Measurements from ENCODE around the gene DISP3.

DISP3 gene

DNA sequence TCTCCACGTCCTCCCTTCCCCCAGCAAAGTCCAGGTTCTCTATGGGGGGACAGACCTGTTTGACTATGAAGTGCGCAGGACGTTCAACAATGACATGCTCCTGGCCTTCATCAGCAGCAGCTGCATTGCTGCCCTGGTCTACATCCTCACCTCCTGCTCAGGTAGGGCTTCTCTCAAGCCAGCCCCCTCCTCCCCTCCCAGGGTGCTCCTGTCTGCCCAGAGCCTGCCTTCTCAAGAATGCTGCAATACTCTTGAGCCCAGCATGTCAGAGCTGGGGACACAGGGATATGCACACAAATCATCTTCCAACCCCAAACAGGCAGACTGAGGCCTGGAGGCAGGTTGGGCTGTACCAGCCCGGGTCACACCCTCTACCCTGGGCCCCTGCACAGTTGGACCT is 35.4 kb downstream of the DISP3 start:
- no peaks in the 10 kb centered on the region for H3K27me3 ChIP-seq (ENCODE audit: control insufficient read depth, insufficient read depth, low read length)
- no peaks in the 10 kb centered on the region for H3K4me1 ChIP-seq (ENCODE audit: control insufficient read depth, insufficient read depth, low read length)
- no peak overlapping the region for H3K9ac ChIP-seq (ENCODE audit: low read length)
- no peaks in the 10 kb centered on the region for H3K36me3 ChIP-seq (ENCODE audit: control insufficient read depth, insufficient read depth, low read length)
- H3K27ac ChIP-seq (ENCODE audit: low read depth, low read length), result no peak overlapping the region
- no peak overlapping the region for H3K4me3 ChIP-seq (ENCODE audit: low read length)

DNA sequence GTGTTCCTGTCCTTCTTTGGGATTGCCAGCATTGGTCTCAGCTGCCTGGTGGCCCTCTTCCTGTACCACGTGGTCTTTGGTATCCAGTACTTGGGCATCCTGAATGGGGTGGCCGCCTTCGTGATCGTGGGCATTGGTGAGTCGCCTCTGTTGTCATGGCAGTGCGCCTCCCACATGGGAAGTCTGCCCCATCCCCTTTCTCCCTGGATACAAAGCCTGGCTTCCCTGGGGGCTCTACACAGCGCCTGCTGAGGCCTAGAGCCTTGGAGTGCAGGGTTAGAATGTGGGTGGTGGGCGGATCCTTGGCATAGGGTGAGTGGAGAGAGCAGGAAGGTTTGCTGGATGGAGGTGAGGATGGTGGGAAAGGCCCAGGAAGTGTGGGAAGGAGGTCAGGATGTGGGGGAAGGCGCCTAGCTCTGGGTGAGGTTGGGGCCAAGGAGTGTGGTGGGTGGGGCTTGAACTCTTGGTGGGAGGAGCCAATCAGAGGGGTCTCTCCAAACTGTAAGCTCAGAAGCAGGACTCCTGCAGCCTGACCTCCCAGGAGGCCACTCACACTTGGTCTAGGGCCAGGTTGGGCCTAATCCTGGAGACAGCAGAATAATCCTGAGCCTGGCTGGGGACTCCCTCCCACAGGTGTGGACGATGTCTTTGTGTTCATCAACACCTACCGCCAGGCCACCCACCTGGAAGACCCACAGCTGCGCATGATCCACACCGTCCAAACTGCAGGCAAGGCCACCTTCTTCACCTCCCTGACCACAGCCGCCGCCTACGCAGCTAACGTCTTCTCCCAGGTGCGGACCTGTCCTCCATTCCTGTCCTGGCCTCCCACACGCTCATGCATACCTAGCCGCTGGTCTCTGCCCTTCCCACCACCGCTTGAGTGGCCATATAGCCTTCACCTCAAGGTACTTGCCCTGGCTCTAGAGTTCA is 36.7 kb downstream of the DISP3 start:
- H3K36me3 ChIP-seq (ENCODE audit: control insufficient read depth, insufficient read depth, low read length), result no peaks in the 10 kb centered on the region
- no peaks in the 10 kb centered on the region for H3K4me1 ChIP-seq (ENCODE audit: control insufficient read depth, insufficient read depth, low read length)
- H3K9ac ChIP-seq (ENCODE audit: low read length), result no peak overlapping the region
- no peaks in the 10 kb centered on the region for H3K27me3 ChIP-seq (ENCODE audit: control insufficient read depth, insufficient read depth, low read length)
- H3K27ac ChIP-seq (ENCODE audit: low read depth, low read length), result no peak overlapping the region
- H3K4me3 ChIP-seq (ENCODE audit: low read length), result no peak overlapping the region

DNA sequence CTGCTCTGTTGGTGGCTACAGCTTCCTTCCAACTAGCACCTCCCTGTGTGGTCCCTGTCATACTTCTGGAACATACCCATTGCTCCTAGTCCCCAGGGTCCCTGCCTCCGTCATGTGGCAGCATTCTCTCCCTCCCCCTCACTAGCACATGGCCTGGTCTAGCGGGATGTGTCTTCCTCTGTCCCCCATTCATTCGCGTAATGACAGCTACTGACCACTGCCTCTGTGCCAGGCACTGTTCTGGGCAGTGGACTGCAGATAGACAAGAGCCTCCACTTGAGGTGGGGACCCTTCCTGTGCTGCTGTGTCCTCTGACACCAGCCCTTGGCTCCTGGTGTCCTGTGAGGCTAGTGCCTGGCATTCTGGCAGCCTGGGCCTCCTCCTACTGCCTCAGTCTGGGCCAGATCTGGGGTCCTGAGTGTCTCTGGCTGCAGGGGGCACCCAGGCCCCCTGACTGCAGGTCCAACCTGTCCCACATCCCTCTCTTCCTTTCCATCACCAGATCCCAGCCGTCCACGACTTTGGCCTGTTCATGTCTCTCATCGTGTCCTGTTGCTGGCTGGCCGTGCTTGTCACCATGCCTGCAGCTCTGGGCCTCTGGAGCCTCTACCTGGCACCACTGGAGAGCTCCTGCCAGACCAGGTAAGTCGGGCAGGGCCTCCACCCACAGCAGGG is 38.1 kb downstream of the DISP3 start:
- H3K36me3 ChIP-seq (ENCODE audit: control insufficient read depth, insufficient read depth, low read length), result no peaks in the 10 kb centered on the region

GRCh38 chr1:11518016-11518701 is 39.2 kb downstream of the DISP3 start:
- Histone ChIP-seq H3K4me1 (ENCODE audit: control insufficient read depth, insufficient read depth, low read length) (no peaks in the 10 kb centered on the region), H3K9ac (ENCODE audit: low read length) (no peak overlapping the region), H3K4me3 (ENCODE audit: low read length) (no peak overlapping the region), H3K27ac (ENCODE audit: low read depth, low read length) (no peak overlapping the region), H3K36me3 (ENCODE audit: control insufficient read depth, insufficient read depth, low read length) (no peaks in the 10 kb centered on the region), H3K27me3 (ENCODE audit: control insufficient read depth, insufficient read depth, low read length) (no peaks in the 10 kb centered on the region)

More for the DNA sequence above, 38.1 kb downstream of the DISP3 start:
- H3K4me1 ChIP-seq (ENCODE audit: control insufficient read depth, insufficient read depth, low read length), result no peaks in the 10 kb centered on the region
- no peak overlapping the region for H3K9ac ChIP-seq (ENCODE audit: low read length)
- no peak overlapping the region for H3K4me3 ChIP-seq (ENCODE audit: low read length)
- no peaks in the 10 kb centered on the region for H3K27me3 ChIP-seq (ENCODE audit: control insufficient read depth, insufficient read depth, low read length)
- H3K27ac ChIP-seq (ENCODE audit: low read depth, low read length), result no peak overlapping the region

- Histone ChIP-seq H3K9ac (ENCODE audit: low read length) (no peak overlapping the region), H3K4me3 (ENCODE audit: low read length) (no peak overlapping the region), H3K36me3 (ENCODE audit: control insufficient read depth, insufficient read depth, low read length) (no peaks in the 10 kb centered on the region), H3K4me1 (ENCODE audit: control insufficient read depth, insufficient read depth, low read length) (no peaks in the 10 kb centered on the region), H3K27me3 (ENCODE audit: control insufficient read depth, insufficient read depth, low read length) (no peaks in the 10 kb centered on the region), H3K27ac (ENCODE audit: low read depth, low read length) (no peak overlapping the region)
Observed at GRCh38 chr1:11518791-11519628, 40.1 kb downstream of the DISP3 start.

DNA sequence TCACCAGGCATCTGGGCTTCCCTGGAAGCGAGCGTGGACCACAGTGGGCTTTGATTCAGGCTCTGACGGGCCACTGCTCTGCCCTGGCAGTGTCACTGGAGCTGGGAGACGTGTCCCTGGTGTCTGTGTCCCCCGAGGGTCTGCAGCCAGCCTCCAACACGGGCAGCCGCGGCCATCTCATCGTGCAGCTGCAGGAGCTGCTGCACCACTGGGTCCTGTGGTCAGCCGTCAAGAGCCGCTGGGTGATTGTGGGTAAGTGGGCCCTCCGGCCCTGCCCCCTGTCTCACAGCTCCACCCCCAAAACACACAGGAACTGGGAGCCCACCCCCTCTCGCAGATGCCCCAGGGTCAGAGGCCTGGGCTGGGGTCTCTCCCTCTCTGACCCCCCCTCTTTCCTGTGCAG is 40.7 kb downstream of the DISP3 start:
- Histone ChIP-seq H3K36me3 (ENCODE audit: control insufficient read depth, insufficient read depth, low read length) (no peaks in the 10 kb centered on the region), H3K4me1 (ENCODE audit: control insufficient read depth, insufficient read depth, low read length) (no peaks in the 10 kb centered on the region), H3K27ac (ENCODE audit: low read depth, low read length) (no peak overlapping the region), H3K9ac (ENCODE audit: low read length) (no peak overlapping the region), H3K27me3 (ENCODE audit: control insufficient read depth, insufficient read depth, low read length) (no peaks in the 10 kb centered on the region), H3K4me3 (ENCODE audit: low read length) (no peak overlapping the region)

GRCh38 chr1:11520531-11521233 is 41.7 kb downstream of the DISP3 start:
- Histone ChIP-seq H3K9ac (ENCODE audit: low read length) (no peak overlapping the region), H3K4me3 (ENCODE audit: low read length) (no peak overlapping the region), H3K4me1 (ENCODE audit: control insufficient read depth, insufficient read depth, low read length) (no peaks in the 10 kb centered on the region), H3K27ac (ENCODE audit: low read depth, low read length) (no peak overlapping the region), H3K36me3 (ENCODE audit: control insufficient read depth, insufficient read depth, low read length) (no peaks in the 10 kb centered on the region), H3K27me3 (ENCODE audit: control insufficient read depth, insufficient read depth, low read length) (no peaks in the 10 kb centered on the region)

- Histone ChIP-seq H3K4me1 (ENCODE audit: control insufficient read depth, insufficient read depth, low read length) (no peaks in the 10 kb centered on the region), H3K4me3 (ENCODE audit: low read length) (no peak overlapping the region), H3K27me3 (ENCODE audit: control insufficient read depth, insufficient read depth, low read length) (no peaks in the 10 kb centered on the region), H3K36me3 (ENCODE audit: control insufficient read depth, insufficient read depth, low read length) (no peaks in the 10 kb centered on the region), H3K9ac (ENCODE audit: low read length) (no peak overlapping the region), H3K27ac (ENCODE audit: low read depth, low read length) (no peak overlapping the region)
Observed at GRCh38 chr1:11521582-11522399, 42.8 kb downstream of the DISP3 start.

DNA sequence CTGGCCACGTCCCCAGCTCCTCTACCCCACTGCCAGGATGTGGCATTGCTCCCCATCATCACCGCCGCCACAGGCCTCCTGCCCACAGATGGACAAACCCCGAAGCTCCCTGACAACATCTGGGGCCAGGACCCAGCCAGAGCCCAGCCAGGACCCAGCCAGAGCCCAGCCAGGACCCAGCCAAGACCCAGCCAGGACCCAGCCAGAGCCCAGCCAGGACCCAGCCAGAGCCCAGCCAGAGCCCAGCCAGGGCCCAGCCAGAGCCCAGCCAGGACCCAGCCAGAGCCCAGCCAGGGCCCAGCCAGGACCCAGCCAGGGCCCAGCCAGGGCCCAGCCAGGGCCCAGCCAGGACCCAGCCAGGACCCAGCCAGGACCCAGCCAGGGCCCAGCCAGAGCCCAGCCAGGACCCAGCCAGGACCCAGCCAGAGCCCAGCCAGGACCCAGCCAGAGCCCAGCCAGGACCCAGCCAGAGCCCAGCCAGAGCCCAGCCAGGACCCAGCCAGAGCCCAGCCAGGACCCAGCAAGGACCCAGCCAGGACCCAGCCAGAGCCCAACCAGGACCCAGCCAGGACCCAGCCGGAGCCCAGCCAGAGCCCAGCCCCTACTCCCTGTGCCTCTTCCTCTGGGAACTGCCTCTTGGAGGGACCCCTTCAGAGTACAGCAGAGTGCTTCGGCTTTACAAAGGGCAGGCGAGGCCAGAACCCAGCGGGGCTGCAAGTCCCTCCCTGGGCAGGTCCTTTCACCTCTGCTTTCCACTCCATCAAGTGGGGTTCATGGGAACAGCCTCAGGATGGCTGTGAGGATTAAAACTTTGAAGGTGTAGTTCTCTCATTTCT is 43.7 kb downstream of the DISP3 start:
- H3K36me3 ChIP-seq (ENCODE audit: control insufficient read depth, insufficient read depth, low read length), result no peaks in the 10 kb centered on the region
- no peak overlapping the region for H3K4me3 ChIP-seq (ENCODE audit: low read length)

GRCh38 chr1:11523261-11523660 is 44.3 kb downstream of the DISP3 start:
- H3K4me1 ChIP-seq (ENCODE audit: control insufficient read depth, insufficient read depth, low read length), result no peaks in the 10 kb centered on the region
- no peak overlapping the region for H3K4me3 ChIP-seq (ENCODE audit: low read length)
- H3K36me3 ChIP-seq (ENCODE audit: control insufficient read depth, insufficient read depth, low read length), result no peaks in the 10 kb centered on the region
- no peak overlapping the region for H3K9ac ChIP-seq (ENCODE audit: low read length)
- H3K27ac ChIP-seq (ENCODE audit: low read depth, low read length), result no peak overlapping the region
- H3K27me3 ChIP-seq (ENCODE audit: control insufficient read depth, insufficient read depth, low read length), result no peaks in the 10 kb centered on the region

More for the DNA sequence above, 43.7 kb downstream of the DISP3 start:
- H3K4me1 ChIP-seq (ENCODE audit: control insufficient read depth, insufficient read depth, low read length), result no peaks in the 10 kb centered on the region
- H3K9ac ChIP-seq (ENCODE audit: low read length), result no peak overlapping the region
- H3K27me3 ChIP-seq (ENCODE audit: control insufficient read depth, insufficient read depth, low read length), result no peaks in the 10 kb centered on the region
- H3K27ac ChIP-seq (ENCODE audit: low read depth, low read length), result no peak overlapping the region
